GM21447 (cell line): ENCODE measurements around the gene CYP1A2.
"Not testable (repeated sequence)": the region's sequence is repeated elsewhere in the genome, so short reads cannot be mapped to it uniquely, and the experiment has no call there.

Source experiments
- ATAC-seq: cut with Tn5 transposase; IDR thresholded peaks from one replicate; pipeline ENCODE4 v1.9.1; 2021; ENCODE audit not compliant: unreplicated experiment

The CYP1A2 gene

DNA sequence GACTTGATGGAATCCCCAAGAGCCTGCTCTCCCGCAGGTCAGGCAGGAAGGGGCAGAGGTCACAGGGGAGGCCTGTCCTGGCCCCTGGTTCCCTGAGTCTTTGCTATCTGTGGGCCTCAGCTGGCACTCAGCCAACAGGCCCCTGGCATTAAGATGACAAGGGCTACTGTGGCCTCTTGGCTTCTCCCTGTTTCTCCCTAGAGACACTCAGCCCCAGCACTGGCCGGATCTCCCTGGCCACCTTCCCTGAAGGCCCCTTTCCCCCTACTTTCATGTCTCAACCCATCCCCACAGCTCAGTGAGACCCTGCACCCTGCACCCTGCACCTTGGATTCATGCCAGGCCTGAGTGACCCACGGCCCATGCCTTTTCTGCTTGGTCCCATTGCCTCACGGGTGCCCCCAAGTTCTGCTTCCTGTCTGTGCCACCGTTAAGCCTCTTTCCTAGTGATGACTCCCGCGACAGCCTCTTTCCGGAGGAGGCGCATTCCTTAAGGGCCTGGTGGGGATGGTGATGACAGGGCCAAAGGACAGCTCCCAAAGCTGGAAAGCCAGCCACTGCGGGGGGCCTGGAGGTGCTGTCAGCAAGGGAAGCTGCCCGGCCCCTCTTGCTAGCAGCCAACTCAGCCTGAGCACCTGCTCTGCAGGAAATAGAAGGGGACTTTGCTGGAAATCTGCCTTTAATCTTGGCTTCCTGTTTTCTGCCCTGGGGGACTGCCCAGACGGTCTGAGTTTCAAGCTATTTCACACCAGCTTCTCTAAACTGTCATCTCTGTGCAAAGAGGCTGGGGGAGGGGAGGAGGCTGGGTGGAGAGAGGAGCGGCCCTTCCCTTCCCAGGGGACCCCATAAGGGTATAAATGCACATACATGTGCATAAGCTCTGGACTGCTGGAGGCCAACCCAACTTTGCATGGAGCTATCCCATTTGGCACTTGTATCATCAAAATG is 28.4 kb downstream of the CYP1A2 start:
- ATAC-seq: peak; percentile 41

DNA sequence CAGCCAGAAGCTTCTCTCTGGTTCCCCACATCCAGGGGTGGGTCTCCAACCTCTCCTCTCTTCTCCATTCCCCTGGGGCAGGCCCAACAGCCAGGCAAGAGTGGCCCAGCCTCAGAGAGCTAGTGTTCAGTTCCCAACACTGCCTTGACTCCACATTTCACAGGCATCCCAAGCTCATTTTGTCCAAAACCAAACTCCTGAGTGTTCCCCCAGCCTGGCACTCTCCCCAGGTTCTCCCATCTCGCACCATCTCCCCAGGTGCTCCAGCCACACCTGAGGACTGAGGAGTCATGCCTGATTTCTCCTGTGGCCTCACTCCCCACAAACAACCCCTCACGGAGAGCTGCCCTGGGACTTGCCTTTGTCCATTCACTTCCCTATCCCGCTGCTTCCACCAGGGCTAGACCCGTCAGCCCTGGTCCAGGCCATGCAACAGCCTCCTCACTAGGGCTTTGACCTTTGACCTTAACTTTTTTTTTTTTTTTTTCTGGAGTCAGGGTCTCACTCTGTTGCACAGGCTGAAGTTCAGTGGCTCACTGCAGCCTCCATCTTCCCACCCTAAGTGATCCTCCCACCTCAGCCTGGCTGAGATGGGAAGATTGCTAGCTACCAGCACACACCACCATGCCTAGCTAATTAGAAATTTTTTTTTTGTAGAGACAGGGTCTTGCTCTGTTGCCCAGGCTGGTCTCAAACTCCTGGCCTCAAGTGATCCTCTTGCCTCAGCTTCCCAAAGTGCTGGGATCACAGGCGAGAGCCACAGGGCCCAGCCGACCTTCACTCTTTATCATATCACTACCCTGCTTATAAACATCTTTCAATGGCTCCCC is 29.3 kb downstream of the CYP1A2 start:
- ATAC-seq: peak; percentile 14

DNA sequence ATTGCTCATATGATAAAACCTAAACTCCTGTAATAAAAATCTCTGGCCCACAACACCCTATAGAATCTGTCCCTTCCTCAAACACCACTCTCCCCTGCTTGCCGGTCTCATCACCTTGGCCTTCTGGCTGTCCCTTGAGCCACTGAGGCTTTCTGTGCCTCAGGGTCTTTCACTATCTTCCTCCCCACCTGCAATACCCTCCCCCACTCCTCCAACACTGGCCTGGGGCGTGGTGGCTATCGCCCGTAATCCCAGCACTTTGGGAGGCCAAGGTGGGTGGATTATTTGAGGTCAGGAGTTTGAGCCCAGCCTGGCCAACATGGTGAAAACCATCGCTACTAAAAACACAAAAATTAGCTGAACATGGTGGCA is 29.9 kb downstream of the CYP1A2 start:
- no peak for ATAC-seq

- ATAC-seq: no peak
Observed at GRCh38 chr15:74779162-74779648, 30.6 kb downstream of the CYP1A2 start.

GRCh38 chr15:74780523-74781430 is 32.1 kb downstream of the CYP1A2 start:
- no peak for ATAC-seq

GRCh38 chr15:74781431-74782258 is 33.0 kb downstream of the CYP1A2 start, which contains the start of gene CSK:
Gene CSK (plus strand): TSS chr15:74782080. CDS start chr15:74798298, 16,218 bp downstream.
- ATAC-seq: no peak

GRCh38 chr15:74782259-74783071 is 33.8 kb downstream of the CYP1A2 start:
- ATAC-seq: no peak

GRCh38 chr15:74783072-74783807 is 34.6 kb downstream of the CYP1A2 start:
- ATAC-seq: no peak

DNA sequence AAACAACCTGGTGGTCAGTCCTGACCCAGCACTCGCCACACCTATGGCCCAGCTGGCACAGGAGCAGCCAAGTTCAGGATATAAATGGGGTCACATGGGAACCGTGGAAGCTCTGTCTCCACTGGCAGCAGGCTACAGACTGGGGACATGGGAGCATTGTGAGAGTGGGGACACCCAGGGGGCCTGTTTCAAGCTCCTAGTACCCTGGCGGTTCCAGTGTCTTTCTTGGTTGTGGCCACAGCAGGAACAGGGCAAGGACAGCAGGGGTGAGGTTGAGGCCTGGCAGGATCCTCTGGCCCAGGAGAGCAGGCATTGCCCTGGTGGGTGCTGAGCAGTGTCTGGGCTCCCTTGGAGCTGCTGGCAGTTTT is 35.1 kb downstream of the CYP1A2 start:
- no peak for ATAC-seq

DNA sequence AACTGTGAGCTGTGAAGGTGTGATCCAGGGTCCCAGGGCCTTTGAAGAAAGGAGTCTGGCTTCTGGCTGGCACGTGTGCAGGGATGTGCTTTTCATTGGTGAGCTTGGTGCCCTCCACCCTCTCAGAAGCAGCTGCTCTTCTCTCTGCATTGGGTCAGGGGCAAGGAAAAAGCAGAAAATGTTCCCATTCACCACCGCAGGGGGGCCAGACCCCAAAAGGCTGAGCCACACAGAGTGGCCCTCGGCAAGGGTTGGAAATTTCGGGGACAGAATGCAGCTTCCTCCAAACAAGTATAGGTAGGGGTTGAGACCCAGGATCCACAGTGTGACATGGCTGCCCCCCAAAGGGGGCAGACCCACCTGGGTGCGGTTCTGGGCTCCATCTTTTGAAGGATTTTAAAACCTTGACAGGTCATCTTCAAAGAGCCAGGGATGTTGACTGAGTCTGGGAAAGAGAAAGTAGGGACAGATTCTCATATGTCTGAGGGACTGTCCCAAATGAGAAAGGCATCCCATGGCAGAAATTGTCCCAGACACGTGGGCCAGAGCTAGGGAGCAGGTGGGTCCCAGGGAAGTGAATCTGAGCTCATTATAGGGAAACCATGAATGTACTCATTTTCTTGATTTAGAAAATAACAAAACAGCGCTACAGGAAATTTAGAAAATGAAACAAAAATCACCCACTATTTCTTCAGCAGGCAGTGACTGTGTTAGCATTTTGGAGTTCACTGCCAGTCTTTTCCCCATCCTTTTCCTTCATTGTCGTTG is 36.0 kb downstream of the CYP1A2 start:
- no peak for ATAC-seq

DNA sequence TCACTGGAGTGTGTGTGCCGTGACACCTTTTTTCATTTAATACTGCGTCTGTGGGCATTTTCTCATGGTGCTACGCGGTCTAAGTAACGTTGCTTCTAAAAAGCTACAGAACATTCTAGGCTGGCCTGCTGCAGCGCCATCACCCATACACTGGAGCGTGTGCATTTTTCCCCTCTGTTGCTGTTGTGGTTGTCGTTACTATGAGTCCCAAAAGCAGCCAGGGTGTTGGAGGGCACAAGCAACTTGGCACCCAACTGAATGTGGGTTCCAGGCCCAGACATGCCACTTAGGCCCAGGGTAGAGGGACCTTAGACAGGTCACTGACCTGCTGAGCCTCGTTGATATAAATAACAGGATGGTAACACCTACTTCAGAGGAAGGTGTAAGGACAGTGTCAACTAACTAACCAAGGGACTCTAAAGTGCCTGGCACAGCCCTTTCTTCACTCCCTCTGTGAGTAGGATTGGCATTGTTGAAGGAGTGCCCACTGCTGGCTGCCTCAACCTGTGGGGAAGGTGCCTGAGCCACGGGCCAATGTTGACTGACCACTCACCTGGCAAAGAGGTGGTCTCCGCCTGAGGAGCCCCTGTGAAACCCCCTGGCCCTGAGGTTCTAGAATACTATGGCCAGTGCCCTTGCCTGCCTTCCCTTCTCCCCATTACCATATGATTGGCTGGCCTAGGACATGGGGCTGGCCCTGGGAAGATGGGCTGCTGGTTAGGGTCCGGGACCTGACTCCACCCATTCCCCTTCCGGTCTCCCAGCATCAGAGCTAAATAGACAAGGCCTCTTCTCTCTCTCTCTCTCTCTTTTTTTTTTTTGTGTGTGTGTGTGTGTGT is 36.8 kb downstream of the CYP1A2 start:
- ATAC-seq: no peak

DNA sequence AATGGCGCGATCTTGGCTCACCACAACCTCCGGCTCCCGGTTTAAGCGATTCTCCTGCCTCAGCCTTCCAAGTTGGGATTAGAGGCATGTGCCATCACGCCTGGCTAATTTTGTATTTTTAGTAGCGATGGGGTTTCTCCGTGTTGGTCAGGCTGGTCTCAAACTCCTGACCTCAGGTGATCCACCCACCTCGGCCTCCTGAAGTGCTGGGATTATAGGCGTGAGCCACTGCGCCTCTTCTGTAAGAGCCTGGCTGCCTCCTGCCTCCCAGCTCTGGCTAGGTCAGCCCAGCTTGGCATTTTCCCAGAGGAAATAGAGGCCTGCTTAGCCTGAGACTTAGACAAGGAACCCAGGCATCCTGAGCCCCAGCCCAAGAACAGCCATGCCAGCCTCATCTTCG is 37.4 kb downstream of the CYP1A2 start:
- not testable (repeated sequence) for ATAC-seq

- no peak for ATAC-seq
Observed at GRCh38 chr15:74786551-74787165, 38.0 kb downstream of the CYP1A2 start.

DNA sequence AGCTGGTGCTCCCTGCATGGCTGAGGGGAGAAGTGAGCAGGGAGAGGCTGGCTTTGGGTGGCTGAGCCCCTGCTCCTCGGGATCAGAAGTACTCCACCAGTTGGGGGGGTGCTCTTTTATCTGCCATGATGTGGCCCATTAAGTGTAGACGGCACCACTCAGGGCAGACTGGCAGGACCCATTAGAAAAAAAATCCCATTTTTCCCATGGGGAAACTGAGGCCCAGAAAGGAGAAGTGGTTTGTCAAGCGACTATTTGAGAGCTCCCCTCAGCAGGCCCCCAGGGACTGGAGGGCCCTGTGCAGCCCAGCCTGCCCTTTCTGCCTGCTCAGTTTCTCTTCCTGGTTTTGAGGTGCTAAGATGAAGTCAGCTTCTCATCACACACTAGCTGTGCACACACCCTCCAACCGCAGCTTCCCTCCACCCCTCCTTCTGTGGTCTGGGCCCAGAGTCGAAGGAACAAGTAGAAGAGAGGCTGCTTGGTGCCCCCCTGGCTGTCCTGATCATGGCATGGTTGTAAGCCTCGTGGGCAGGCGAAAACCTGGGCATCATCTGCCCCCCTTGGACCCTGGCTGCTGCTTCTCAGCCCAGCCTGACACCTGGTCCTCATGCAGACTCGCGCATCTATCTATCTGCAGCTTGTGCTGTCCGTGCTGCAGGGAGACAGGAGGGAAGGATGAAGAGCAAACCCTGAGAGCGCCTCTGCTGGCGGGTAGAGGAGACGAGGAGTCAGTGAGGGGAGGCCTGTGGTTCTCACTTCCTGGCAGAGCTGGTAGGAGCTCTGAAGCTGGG is 38.8 kb downstream of the CYP1A2 start:
- peak; percentile 44 for ATAC-seq

- ATAC-seq: no peak
Observed at GRCh38 chr15:74788042-74788682, 39.5 kb downstream of the CYP1A2 start.
